G401 (cell line): ENCODE measurements around the gene LMO2. TPM values are rescaled to one million over a fixed set of nuclear protein-coding genes. Genes with fewer than 3 reads are reported as not detected.
A peak's percentile ranks its signal among the peaks of the same experiment; 100 is the strongest.
"Not testable (repeated sequence)": the region's sequence is repeated elsewhere in the genome, so short reads cannot be mapped to it uniquely, and the experiment has no call there.

ENCODE experiments used
- DNase-seq: peaks from one replicate; pipeline ENCODE4 v3.0.0-alpha.2; 2015; ENCODE audit warnings: low spot score
- in situ Hi-C: cut with HindIII; loops from 2 replicates; pipeline ENCODE4 v1.10.0; 2016; ENCODE audit warnings: low sequenced_read_pairs, mixed read lengths
- total RNA-seq: library from RNA; depleted of rRNA; stranded (reverse); fragments of >200 nt; shearing (Covaris generic); gene quantifications from 2 replicates; pipeline ENCODE4 v1.2.3, GENCODE V29; 2014

The LMO2 gene
- total RNA-seq, 1 experiment from 2014 or later = not detected

- in situ Hi-C loops, DNase-seq: not testable (repeated sequence)
Observed at GRCh38 chr11:33917402-33917801, 25.5 kb upstream of the LMO2 start.

- DNase-seq = no peak
- in situ Hi-C loops = no loop called here
Observed at GRCh38 chr11:33916736-33917135, 24.9 kb upstream of the LMO2 start.

GRCh38 chr11:33915526-33915925 is 23.6 kb upstream of the LMO2 start:
- DNase-seq = no peak
- in situ Hi-C loops = no loop called here

- no peak for DNase-seq
- in situ Hi-C loops = no loop called here
Observed at GRCh38 chr11:33913991-33914390, 22.1 kb upstream of the LMO2 start.

GRCh38 chr11:33912405-33913361 is 20.8 kb upstream of the LMO2 start:
- DNase-seq = no peak
- in situ Hi-C loops = no loop called here

GRCh38 chr11:33910958-33911339 is 19.1 kb upstream of the LMO2 start:
- no peak for DNase-seq
- in situ Hi-C loops = no loop called here

- in situ Hi-C loops = no loop called here
- no peak for DNase-seq
Observed at GRCh38 chr11:33910296-33910957, 18.6 kb upstream of the LMO2 start.

GRCh38 chr11:33909552-33909951 is 17.7 kb upstream of the LMO2 start:
- in situ Hi-C loops = no loop called here
- DNase-seq = no peak

- DNase-seq = no peak
- in situ Hi-C loops = no loop called here
Observed at GRCh38 chr11:33909150-33909549, 17.3 kb upstream of the LMO2 start.

GRCh38 chr11:33907421-33907820 is 15.5 kb upstream of the LMO2 start:
- in situ Hi-C loops = no loop called here
- no peak for DNase-seq

GRCh38 chr11:33906484-33907186 is 14.8 kb upstream of the LMO2 start:
- no peak for DNase-seq
- in situ Hi-C loops = no loop called here

GRCh38 chr11:33904102-33904501 is 12.2 kb upstream of the LMO2 start:
- no peak for DNase-seq
- in situ Hi-C loops = no loop called here

- DNase-seq = no peak
- in situ Hi-C loops = no loop called here
Observed at GRCh38 chr11:33900159-33900840, 8.4 kb upstream of the LMO2 start.

- DNase-seq = peak; percentile 33
- in situ Hi-C loops = no loop called here
Observed at GRCh38 chr11:33899400-33900037, 7.6 kb upstream of the LMO2 start.

GRCh38 chr11:33898957-33899356 is 7.1 kb upstream of the LMO2 start:
- in situ Hi-C loops = no loop called here
- no peak for DNase-seq

GRCh38 chr11:33897761-33898375 is 6.0 kb upstream of the LMO2 start:
- in situ Hi-C loops = no loop called here
- DNase-seq = no peak

- DNase-seq = no peak
- in situ Hi-C loops = no loop called here
Observed at GRCh38 chr11:33896911-33897310, 5.0 kb upstream of the LMO2 start.

- in situ Hi-C loops = no loop called here
- DNase-seq = no peak
Observed at GRCh38 chr11:33895752-33896137, 3.9 kb upstream of the LMO2 start.

GRCh38 chr11:33894398-33894746 is 2.5 kb upstream of the LMO2 start:
- in situ Hi-C loops = no loop called here

More at GRCh38 chr11:33894398-33894746, 2.5 kb upstream of the LMO2 start:
- no peak for DNase-seq
